HUES64 (cell line): Measurements from ENCODE around the gene FBXL17.

Source experiments
- H3K27ac ChIP-seq: 2 replicates; pipeline ENCODE4 v1.7.0; 2013; ENCODE audit warnings: low read depth, low read length, inconsistent platforms
- H3K27me3 ChIP-seq: 2 replicates; pipeline ENCODE4 v1.6.1; 2013; ENCODE audit warnings: mild to moderate bottlenecking, low read length; ENCODE audit not compliant: insufficient read depth
- H3K36me3 ChIP-seq: 2 replicates; pipeline ENCODE4 v1.6.1; 2013; ENCODE audit warnings: mild to moderate bottlenecking, low read length; ENCODE audit not compliant: insufficient read depth
- H3K4me1 ChIP-seq: 2 replicates; pipeline ENCODE4 v1.6.1; 2013; ENCODE audit warnings: mild to moderate bottlenecking, low read length, moderate library complexity; ENCODE audit not compliant: insufficient read depth
- H3K4me3 ChIP-seq: 2 replicates; pipeline ENCODE4 v1.5.1; 2013; ENCODE audit warnings: mild to moderate bottlenecking, low read length, moderate library complexity
- H3K9ac ChIP-seq: 2 replicates; pipeline ENCODE4 v1.6.1; 2013; ENCODE audit warnings: mild to moderate bottlenecking, low read depth, low read length
- H3K9me3 ChIP-seq: 2 replicates; pipeline ENCODE4 v1.6.1; 2013; ENCODE audit warnings: low read depth, low read length; ENCODE audit not compliant: insufficient read depth
- WGBS: fragments of 150-250, 120-280 bp; methylation state at CpG from one replicate; pipeline ENCODE4 v1.1.7; 2013; ENCODE audit warnings: missing lambda C conversion rate; 5-methylcytosine and 5-hydroxymethylcytosine counted together

Gene FBXL17

GRCh38 chr5:107930092-107930491 is 451.8 kb downstream of the FBXL17 start:
- Histone ChIP-seq H3K27ac (no peak overlapping the region), H3K9me3 (no peaks in the 10 kb centered on the region), H3K4me1 (peaks cover 24% of the 10 kb centered on the region), H3K9ac (no peak overlapping the region), H3K4me3 (no peak overlapping the region), H3K27me3 (no peaks in the 10 kb centered on the region), H3K36me3 (no peaks in the 10 kb centered on the region)
- WGBS = 93% methylated on average over 3 of the region's 3 CpGs

DNA sequence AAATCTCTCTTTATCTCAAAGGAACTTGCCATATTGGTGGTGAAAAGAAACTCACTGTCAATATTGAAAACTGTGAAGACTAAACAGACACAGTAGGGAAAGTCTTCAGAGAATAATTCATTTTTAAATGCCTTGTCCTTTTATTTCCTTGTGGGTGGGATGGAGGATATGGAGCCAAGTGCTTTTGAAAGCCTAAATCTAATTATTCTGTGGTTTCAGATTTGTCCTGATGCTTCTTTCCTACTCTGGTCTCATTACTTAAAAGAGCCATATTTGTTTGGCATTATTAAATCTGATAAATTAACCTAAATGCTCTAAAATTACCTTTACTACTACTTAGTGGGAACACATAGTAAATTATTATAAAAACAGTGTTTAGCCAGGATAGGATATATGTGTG is 452.8 kb downstream of the FBXL17 start:
- H3K27me3 ChIP-seq = no peaks in the 10 kb centered on the region
- peaks cover 18% of the 10 kb centered on the region for H3K4me1 ChIP-seq
- no peaks in the 10 kb centered on the region for H3K36me3 ChIP-seq
- H3K4me3 ChIP-seq = no peak overlapping the region
- no peaks in the 10 kb centered on the region for H3K9me3 ChIP-seq
- no peak overlapping the region for H3K9ac ChIP-seq
- no peak overlapping the region for H3K27ac ChIP-seq

DNA sequence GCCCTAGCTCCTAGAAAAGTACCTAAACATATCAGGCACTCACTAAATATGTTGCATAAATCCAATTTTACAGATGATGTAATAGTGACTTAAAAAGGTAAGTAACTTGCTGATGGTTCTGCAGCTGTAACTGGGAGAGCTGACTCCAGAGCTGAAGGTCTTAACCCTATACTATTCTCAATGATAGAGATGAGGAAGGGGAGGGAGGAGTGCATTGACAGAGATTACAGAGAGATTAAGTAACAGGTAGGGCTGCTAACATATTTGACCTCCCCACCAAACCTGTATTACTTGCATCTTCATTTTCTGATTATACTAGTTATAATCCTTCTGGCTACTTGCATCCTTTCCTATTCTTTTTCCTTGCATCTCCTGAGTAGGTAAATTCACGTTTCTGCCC is 455.8 kb downstream of the FBXL17 start:
- Histone ChIP-seq H3K27me3 (no peaks in the 10 kb centered on the region), H3K27ac (no peak overlapping the region)
- WGBS = 86% methylated on average over 1 of the region's 1 CpG

GRCh38 chr5:107925200-107925599 is 456.7 kb downstream of the FBXL17 start:
- no peak overlapping the region for H3K9ac ChIP-seq
- H3K27me3 ChIP-seq = no peaks in the 10 kb centered on the region
- no peak overlapping the region for H3K27ac ChIP-seq
- WGBS = 95% methylated on average over 3 of the region's 4 CpGs
- no peaks in the 10 kb centered on the region for H3K9me3 ChIP-seq
- H3K4me1 ChIP-seq = no peaks in the 10 kb centered on the region
- H3K4me3 ChIP-seq = no peak overlapping the region
- no peaks in the 10 kb centered on the region for H3K36me3 ChIP-seq

More for the DNA sequence above, 455.8 kb downstream of the FBXL17 start:
- no peak overlapping the region for H3K9ac ChIP-seq
- H3K4me3 ChIP-seq = no peak overlapping the region
- H3K36me3 ChIP-seq = no peaks in the 10 kb centered on the region
- H3K4me1 ChIP-seq = no peaks in the 10 kb centered on the region
- no peaks in the 10 kb centered on the region for H3K9me3 ChIP-seq

DNA sequence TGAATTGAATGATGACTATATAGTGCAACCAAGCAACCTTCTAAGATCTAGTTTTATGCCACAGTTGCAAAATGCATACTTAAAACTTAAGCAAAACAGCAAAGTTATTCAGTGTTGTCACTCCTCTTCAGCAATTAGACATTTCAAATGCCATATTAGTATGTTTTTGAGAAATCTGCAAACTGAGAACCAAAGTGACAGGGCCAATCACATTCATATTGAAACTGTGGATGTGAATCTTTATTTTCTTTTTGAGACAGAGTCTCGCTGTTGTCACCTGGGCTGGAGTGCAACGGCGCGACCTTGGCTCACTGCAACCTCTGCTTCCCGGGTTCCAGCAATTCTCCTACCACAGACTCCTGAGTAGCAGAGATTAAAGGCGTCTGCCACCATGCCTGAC is 461.9 kb downstream of the FBXL17 start:
- H3K4me3 ChIP-seq = no peak overlapping the region
- no peaks in the 10 kb centered on the region for H3K4me1 ChIP-seq
- no peak overlapping the region for H3K27ac ChIP-seq
- 96% methylated on average over 6 of the region's 6 CpGs for WGBS
- no peaks in the 10 kb centered on the region for H3K9me3 ChIP-seq
- H3K36me3 ChIP-seq = no peaks in the 10 kb centered on the region
- no peak overlapping the region for H3K9ac ChIP-seq
- H3K27me3 ChIP-seq = no peaks in the 10 kb centered on the region

DNA sequence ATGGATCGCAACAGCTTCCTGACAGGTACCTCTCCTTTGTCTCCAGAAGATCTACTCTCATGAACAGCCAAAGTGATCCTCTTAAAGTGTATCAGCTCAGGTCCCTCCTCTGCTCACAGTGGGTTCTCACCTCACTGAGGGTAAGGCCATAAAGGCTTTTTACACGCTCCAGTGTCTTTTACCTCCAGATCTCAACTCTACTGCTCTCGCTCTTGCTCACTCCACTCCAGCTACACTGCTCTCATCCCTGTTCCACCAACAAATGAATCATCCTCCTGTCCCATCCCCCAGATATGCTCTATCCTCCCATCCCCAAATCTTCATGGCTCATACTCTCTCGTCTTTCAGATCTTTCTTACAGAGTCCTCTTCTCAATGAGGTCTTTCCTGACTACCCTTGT is 462.5 kb downstream of the FBXL17 start:
- H3K4me3 ChIP-seq = no peak overlapping the region
- no peaks in the 10 kb centered on the region for H3K4me1 ChIP-seq
- H3K9ac ChIP-seq = no peak overlapping the region
- no peak overlapping the region for H3K27ac ChIP-seq
- no peaks in the 10 kb centered on the region for H3K36me3 ChIP-seq
- no peaks in the 10 kb centered on the region for H3K9me3 ChIP-seq
- 96% methylated on average over 4 of the region's 4 CpGs for WGBS
- no peaks in the 10 kb centered on the region for H3K27me3 ChIP-seq

DNA sequence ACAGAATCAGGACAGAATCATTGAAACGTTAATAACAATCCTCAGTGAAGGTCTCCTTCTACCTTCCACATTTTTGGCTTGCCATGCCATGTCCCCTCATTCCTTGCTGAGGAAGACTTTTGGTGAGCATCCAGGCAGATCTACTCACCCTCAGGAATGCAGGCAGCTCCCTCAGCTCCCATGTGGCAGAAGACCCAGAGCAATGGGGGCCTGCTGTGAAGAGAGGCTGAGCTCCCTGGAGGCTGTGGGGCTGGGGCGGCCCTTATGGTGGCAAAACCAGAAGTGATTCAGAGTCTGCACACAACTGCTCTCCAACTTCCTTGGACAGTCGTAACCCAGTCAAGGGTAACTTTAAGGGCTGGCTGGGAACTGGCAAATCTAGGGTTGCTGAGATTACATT is 463.9 kb downstream of the FBXL17 start:
- Histone ChIP-seq H3K9me3 (no peaks in the 10 kb centered on the region), H3K27ac (no peak overlapping the region), H3K36me3 (no peaks in the 10 kb centered on the region), H3K4me3 (no peak overlapping the region), H3K4me1 (no peaks in the 10 kb centered on the region), H3K9ac (no peak overlapping the region), H3K27me3 (no peaks in the 10 kb centered on the region)
- WGBS = 97% methylated on average over 3 of the region's 3 CpGs

DNA sequence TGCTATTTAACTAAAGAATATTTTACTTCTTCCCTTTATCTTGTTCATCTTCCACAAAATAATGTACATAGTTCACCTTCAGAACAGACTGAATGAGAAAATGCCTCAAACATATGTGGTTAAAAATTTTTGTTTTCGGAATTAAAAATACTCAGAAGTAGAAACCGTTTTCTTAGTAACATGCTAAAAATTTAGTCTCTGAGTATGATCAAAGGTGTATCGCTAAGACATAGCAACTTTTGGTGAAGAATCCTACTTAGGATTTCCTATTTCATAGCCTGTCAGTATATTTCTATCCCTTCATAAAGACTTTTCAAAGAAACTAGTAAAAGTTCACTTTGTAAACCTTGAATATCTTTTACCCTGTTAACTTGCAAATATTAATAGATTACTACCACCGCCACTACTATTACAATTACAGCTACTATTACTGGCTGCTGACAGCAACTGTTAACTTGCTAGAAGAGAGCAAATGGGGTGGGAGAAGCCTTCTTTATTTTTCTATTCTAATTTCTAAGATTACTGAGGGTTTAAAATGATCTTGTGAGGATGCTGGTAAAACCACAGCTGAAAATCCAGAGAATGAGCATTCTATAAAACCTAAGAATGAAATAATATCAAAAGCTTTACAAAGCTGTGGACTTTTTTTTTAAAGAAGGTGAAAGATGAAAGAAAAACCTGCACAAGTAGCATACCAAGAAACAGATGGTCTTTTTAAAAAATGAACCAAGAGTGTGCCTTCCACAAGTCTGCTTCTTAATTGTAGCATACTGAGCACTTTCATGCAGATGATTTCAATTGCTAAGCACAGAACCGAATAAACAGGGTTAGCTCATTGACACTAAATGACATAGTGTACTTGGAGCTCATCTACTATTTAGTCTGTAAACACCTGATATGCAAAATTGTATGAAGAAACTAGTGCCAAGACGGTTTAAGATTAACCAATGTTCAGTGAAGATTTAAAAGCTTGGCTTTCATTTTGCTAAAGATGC is 464.9 kb downstream of the FBXL17 start:
- no peak overlapping the region for H3K9ac ChIP-seq
- H3K4me3 ChIP-seq = no peak overlapping the region
- no peak overlapping the region for H3K27ac ChIP-seq
- H3K27me3 ChIP-seq = no peaks in the 10 kb centered on the region
- 92% methylated on average over 6 of the region's 6 CpGs for WGBS
- H3K36me3 ChIP-seq = no peaks in the 10 kb centered on the region
- H3K9me3 ChIP-seq = no peaks in the 10 kb centered on the region
- H3K4me1 ChIP-seq = no peaks in the 10 kb centered on the region

- Histone ChIP-seq H3K9ac (no peak overlapping the region), H3K27ac (no peak overlapping the region)
Measured at GRCh38 chr5:107915176-107915812, 466.6 kb downstream of the FBXL17 start.

GRCh38 chr5:107913494-107913893 is 468.4 kb downstream of the FBXL17 start:
- Histone ChIP-seq H3K27ac (no peak overlapping the region), H3K36me3 (no peaks in the 10 kb centered on the region), H3K4me1 (no peaks in the 10 kb centered on the region), H3K27me3 (no peaks in the 10 kb centered on the region), H3K4me3 (no peak overlapping the region), H3K9me3 (no peaks in the 10 kb centered on the region), H3K9ac (no peak overlapping the region)
- 93% methylated on average over 3 of the region's 3 CpGs for WGBS

More at GRCh38 chr5:107915176-107915812, 466.6 kb downstream of the FBXL17 start:
- 83% methylated on average over 5 of the region's 5 CpGs for WGBS
- no peak overlapping the region for H3K4me3 ChIP-seq
- no peaks in the 10 kb centered on the region for H3K36me3 ChIP-seq
- H3K27me3 ChIP-seq = no peaks in the 10 kb centered on the region
- H3K9me3 ChIP-seq = no peaks in the 10 kb centered on the region
- no peaks in the 10 kb centered on the region for H3K4me1 ChIP-seq

- no peaks in the 10 kb centered on the region for H3K36me3 ChIP-seq
- no peak overlapping the region for H3K4me3 ChIP-seq
- H3K27me3 ChIP-seq = no peaks in the 10 kb centered on the region
- no peak overlapping the region for H3K27ac ChIP-seq
- no peak overlapping the region for H3K9ac ChIP-seq
- H3K9me3 ChIP-seq = no peaks in the 10 kb centered on the region
- no peaks in the 10 kb centered on the region for H3K4me1 ChIP-seq
- no CpG with 5 or more reads among the region's 3 CpGs for WGBS
Measured at GRCh38 chr5:107900721-107901120, 481.2 kb downstream of the FBXL17 start.
